GM12878 (cell line): Measurements from ENCODE around the gene MVB12B. TPM values are rescaled to one million over a fixed set of nuclear protein-coding genes. Genes with fewer than 3 reads are reported as not detected.

Source experiments
- ATAC-seq: fragments of 200-7000 bp; cut with Tn5 transposase; 3 replicates; pipeline ENCODE4 v1.9.1; 2020; ENCODE audit warnings: mild to moderate bottlenecking, moderate library complexity
- BruUV-seq: library from RNA; stranded (reverse); fragments of 400-500 nt; replicated peaks from 2 replicates; lab custom pipeline; 2021; lab: Mats Ljungman, UMichigan
- CTCF ChIA-PET: fragments of 300-600 bp; sonication (Branson Sonifier 250); formaldehyde crosslinking; extraction: SDS; loops from one replicate; lab custom pipeline; 2021; ENCODE audit warnings: inconsistent platforms; lab: Yijun Ruan, JAX
- POLR2A ChIA-PET: fragments of 350-600 bp; formaldehyde crosslinking; extraction: SDS; loops from one replicate; lab custom pipeline; 2021; ENCODE audit warnings: inconsistent platforms; lab: Charles Lee
- RAD21 ChIA-PET: fragments of 300-600 bp; sonication (Branson Sonifier 250); formaldehyde crosslinking; loops from one replicate; lab custom pipeline; 2023; ENCODE audit warnings: antibody characterized with exemption; ENCODE audit not compliant: unreplicated experiment; lab: Charles Lee
- SMC1A ChIA-PET: fragments of 300-600 bp; sonication (Branson Sonifier 250); formaldehyde crosslinking; loops from one replicate; lab custom pipeline; 2023; ENCODE audit not compliant: unreplicated experiment, uncharacterized antibody; lab: Charles Lee
- DNase-seq: peaks from one replicate; pipeline ENCODE4 v3.0.0-alpha.2; 2011; ENCODE audit warnings: low read depth, low spot score
- FAIRE-seq: peaks from 3 replicates; lab custom pipeline; 2011; peaks lifted over from hg19 to GRCh38; lab: Jason Lieb, UNC
- H2AFZ ChIP-seq: 2 replicates; pipeline ENCODE4 v1.6.0; 2011; ENCODE audit warnings: low read depth, low read length, control low read depth; ENCODE audit not compliant: control insufficient read depth
- H3K27ac ChIP-seq: 2 replicates; pipeline ENCODE4 v1.5.1; 2011; ENCODE audit warnings: control low read depth; ENCODE audit not compliant: control insufficient read depth, insufficient read depth
- H3K27me3 ChIP-seq, 2 experiments: replicated peaks in 1 of 2; 2 replicates each; pipeline versions ENCODE4 v1.6.0 to v1.6.1; 2011; ENCODE audit warnings: low read length in 1 of 2; ENCODE audit not compliant: control insufficient read depth in 2 of 2, insufficient read depth in 2 of 2
- H3K36me3 ChIP-seq, 2 experiments: 2 replicates each; pipeline ENCODE4 v1.5.1; 2011; ENCODE audit warnings: low read length in 1 of 2; ENCODE audit not compliant: control insufficient read depth in 2 of 2, insufficient read depth in 2 of 2
- H3K4me1 ChIP-seq: 2 replicates; pipeline ENCODE4 v1.6.1; 2011; ENCODE audit warnings: mild to moderate bottlenecking, low read length, moderate library complexity, mixed read lengths; ENCODE audit not compliant: control insufficient read depth, insufficient read depth
- H3K4me2 ChIP-seq: 2 replicates; pipeline ENCODE4 v1.6.0; 2011; ENCODE audit warnings: control low read depth; ENCODE audit not compliant: control insufficient read depth, insufficient read depth
- H3K4me3 ChIP-seq: fragments of 200-600 bp; sonication (generic); 2 replicates; pipeline ENCODE4 v1.5.1; 2016
- H3K79me2 ChIP-seq: 2 replicates; pipeline ENCODE4 v1.6.0; 2011; ENCODE audit warnings: low read length; ENCODE audit not compliant: control insufficient read depth, insufficient read depth
- H3K9ac ChIP-seq: 2 replicates; pipeline ENCODE4 v1.8.0; 2011; ENCODE audit warnings: low read length, control low read depth, mixed read lengths; ENCODE audit not compliant: control insufficient read depth, insufficient read depth
- H3K9me3 ChIP-seq: replicated peaks from 3 replicates; pipeline ENCODE4 v1.5.1; 2011; ENCODE audit warnings: mild to moderate bottlenecking, low read length; ENCODE audit not compliant: control insufficient read depth, insufficient read depth
- H4K20me1 ChIP-seq: 2 replicates; pipeline ENCODE4 v1.6.0; 2011; ENCODE audit not compliant: control insufficient read depth, insufficient read depth
- MTA3 ChIP-seq: IDR thresholded peaks from 2 replicates; pipeline ENCODE4 v1.6.1; 2012; ENCODE audit warnings: low read length, inconsistent platforms, borderline replicate concordance
- POU2F2 ChIP-seq: IDR thresholded peaks from 3 replicates; pipeline ENCODE4 v1.6.1; 2011; ENCODE audit warnings: low read depth, mild to moderate bottlenecking, low read length, borderline replicate concordance
- in situ Hi-C: fragments of 300-500 bp; cut with MboI; formaldehyde crosslinking; loops from 9 replicates; pipeline ENCODE4 v1.14.3; 2018; ENCODE audit warnings: mixed read lengths
- intact Hi-C: fragments of 100-400 bp; cut with micrococcal nuclease; formaldehyde crosslinking; loops from one replicate; pipeline ENCODE4 v1.14.2; 2022; ENCODE audit not compliant: unreplicated experiment
- polyA plus RNA-seq, 11 experiments: library from polyadenylated mRNA; depleted of rRNA in 4 of 11; unstranded in 6 of 11; stranded (reverse) in 5 of 11; fragments of >200 nt; fragmentation: Nextera tagmentation in 4 of 11; fragmentation: Illumina TruSeq in 1 of 11; extraction: Ambion mirVana in 4 of 11; extraction: Trizol in 1 of 11; gene quantifications; 1 replicate in 1 of 11; 2 replicates in 10 of 11; pipeline versions ENCODE4 v1.2.1 to v1.2.3, GENCODE V29; 2011 to 2016; ENCODE audit warnings: inconsistent platforms in 2 of 11, missing spikeins in 2 of 11, low read depth in 1 of 11
- total RNA-seq, 4 experiments: library from RNA; depleted of rRNA in 3 of 4; stranded (reverse); fragments of >200 nt in 3 of 4; fragmentation: Illumina TruSeq in 1 of 4; extraction: Trizol in 1 of 4; gene quantifications; 2 replicates each; pipeline versions ENCODE4 v1.2.1 to v1.2.3, GENCODE V29; 2013 to 2021
- TF ChIP-seq, protein P1 (sequence below): fragments of 450-650 bp; formaldehyde crosslinking; IDR thresholded peaks from 2 replicates; pipeline ENCODE4 v1.4.0; 2020; ENCODE audit warnings: mild to moderate bottlenecking, moderate library complexity

The MVB12B gene
- total and polyA plus RNA-seq, 10 of the 15 experiments (the other 5 are each of a cell fraction or from before 2014, with no cell fraction given) = 0.08 TPM; not detected in 9

- Histone ChIP-seq H3K27me3 (peaks cover 3 to 6% of the 10 kb centered on the region in 2 experiments), H4K20me1 (no peaks in the 10 kb centered on the region), H3K4me2 (no peak overlapping the region), H3K36me3 (no peaks in the 10 kb centered on the region), H2AFZ (no peak overlapping the region), H3K27ac (no peak overlapping the region), H3K4me1 (peaks cover under 1% of the 10 kb centered on the region; the same call in 1 of the 2 replicates), H3K79me2 (no peaks in the 10 kb centered on the region), H3K9me3 (no peaks in the 10 kb centered on the region), H3K9ac (no peak overlapping the region), H3K4me3 (no peak overlapping the region)
- in situ Hi-C loops (no loop called here), intact Hi-C loops (no loop called here)
- ChIA-PET RAD21 (no interaction called here), CTCF (interaction anchor here (1.1 to 1.8 kb wide), 4 partner anchors 11 to 81 kb away, joined by 3 to 8 read pairs (median 4); no protein-coding TSS in a partner anchor), SMC1A (no interaction called here), POLR2A (no interaction called here)
- no peak for DNase-seq
- ATAC-seq = no peak
- no peak for TF ChIP-seq POU2F2
- TF ChIP-seq MTA3 = no peak
- TF ChIP-seq, protein P1, sequence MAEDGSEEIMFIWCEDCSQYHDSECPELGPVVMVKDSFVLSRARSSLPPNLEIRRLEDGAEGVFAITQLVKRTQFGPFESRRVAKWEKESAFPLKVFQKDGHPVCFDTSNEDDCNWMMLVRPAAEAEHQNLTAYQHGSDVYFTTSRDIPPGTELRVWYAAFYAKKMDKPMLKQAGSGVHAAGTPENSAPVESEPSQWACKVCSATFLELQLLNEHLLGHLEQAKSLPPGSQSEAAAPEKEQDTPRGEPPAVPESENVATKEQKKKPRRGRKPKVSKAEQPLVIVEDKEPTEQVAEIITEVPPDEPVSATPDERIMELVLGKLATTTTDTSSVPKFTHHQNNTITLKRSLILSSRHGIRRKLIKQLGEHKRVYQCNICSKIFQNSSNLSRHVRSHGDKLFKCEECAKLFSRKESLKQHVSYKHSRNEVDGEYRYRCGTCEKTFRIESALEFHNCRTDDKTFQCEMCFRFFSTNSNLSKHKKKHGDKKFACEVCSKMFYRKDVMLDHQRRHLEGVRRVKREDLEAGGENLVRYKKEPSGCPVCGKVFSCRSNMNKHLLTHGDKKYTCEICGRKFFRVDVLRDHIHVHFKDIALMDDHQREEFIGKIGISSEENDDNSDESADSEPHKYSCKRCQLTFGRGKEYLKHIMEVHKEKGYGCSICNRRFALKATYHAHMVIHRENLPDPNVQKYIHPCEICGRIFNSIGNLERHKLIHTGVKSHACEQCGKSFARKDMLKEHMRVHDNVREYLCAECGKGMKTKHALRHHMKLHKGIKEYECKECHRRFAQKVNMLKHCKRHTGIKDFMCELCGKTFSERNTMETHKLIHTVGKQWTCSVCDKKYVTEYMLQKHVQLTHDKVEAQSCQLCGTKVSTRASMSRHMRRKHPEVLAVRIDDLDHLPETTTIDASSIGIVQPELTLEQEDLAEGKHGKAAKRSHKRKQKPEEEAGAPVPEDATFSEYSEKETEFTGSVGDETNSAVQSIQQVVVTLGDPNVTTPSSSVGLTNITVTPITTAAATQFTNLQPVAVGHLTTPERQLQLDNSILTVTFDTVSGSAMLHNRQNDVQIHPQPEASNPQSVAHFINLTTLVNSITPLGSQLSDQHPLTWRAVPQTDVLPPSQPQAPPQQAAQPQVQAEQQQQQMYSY (CRISPR knock-in tag) = no peak
- BruUV-seq = no TSS peak
- no peak for FAIRE-seq
Measured at GRCh38 chr9:126511411-126511810, 184.8 kb downstream of the MVB12B start.
